PC-9 (cell line): ENCODE results near the gene SCAPER.

Experiments
- CTCF ChIP-seq: fragments of 200-600 bp; sonication (generic); conservative IDR thresholded peaks from 2 replicates; pipeline ENCODE4 v1.6.1; 2017; ENCODE audit warnings: mixed run types, antibody characterized with exemption, mild to moderate bottlenecking, moderate library complexity
- EZH2 ChIP-seq: fragments of 200-600 bp; sonication (generic); IDR thresholded peaks from 2 replicates; pipeline ENCODE4 v1.8.0; 2017; ENCODE audit warnings: antibody characterized with exemption, low read depth

DNA sequence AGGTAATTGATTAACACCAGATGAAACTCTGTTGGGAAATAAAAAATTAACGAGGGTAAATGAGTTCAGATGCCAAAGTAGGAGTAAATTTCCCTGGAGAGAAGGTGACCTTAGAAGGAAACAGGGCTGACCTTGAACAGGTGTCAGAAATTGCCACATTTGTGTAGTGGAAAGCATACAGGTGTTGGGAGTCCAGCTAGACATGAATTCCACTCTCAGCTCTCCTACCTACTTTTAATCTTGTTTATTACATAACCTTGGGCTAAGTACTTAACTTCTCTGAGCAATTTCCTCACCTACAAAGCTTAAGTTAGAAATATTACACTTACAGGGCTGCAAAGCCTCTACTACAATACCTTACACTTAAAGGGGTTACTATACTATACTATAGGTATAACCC lies 472.5 kb downstream of the SCAPER start:
- TF ChIP-seq CTCF, result no peak
- no peak for TF ChIP-seq EZH2
